ENCODE results near the gene NUDT12. TPM values are rescaled to one million over a fixed set of nuclear protein-coding genes. Genes with fewer than 3 reads are reported as not detected.
A peak's percentile ranks its signal among the peaks of the same experiment; 100 is the strongest.

NUDT12 gene
- total RNA-seq: 5.9 TPM
- long read RNA-seq, partial matches to known transcripts: 1 of 6 reads
- long read RNA-seq, other reads (novel, unspliced or antisense): 3 of 6 reads

DNA sequence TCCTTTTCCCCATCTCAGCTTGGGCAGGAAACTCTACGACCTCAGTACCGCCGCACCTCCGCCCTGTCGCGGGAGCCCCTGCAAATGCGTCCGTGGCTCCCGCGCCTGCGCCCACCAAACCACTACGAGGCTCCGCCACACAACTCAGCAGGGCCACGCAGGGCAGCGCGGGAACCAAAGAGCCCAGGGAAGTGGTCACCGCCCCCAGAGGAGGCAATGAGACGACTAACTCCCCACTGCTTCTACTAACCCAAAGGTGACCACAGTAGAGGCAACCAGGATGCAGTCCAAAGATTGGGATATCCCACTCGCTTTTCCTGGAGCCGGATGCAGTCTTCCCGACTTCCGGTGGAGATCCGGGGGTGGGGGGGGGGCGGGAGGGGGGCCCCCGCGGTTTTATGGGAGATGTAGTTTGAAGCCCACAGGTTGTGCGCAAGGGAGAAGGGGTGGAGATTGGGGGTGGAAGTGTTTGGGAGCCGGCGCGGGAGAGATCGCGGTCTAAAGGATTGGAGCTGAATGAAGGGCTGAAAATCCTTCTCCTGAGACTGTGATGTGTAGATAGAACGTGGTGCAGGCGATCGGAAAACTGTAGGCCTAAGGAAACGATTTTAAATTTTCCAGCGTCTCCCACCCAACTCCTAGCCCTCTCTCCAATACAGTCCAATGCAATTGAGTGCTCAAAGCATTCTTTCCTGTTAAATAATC, at the start of gene NUDT12:
Gene NUDT12, minus strand, starts transcription at position 337 of the 705 bp plus-strand sequence. CDS start 2,541 bp downstream, outside the sequence.
- peak; percentile 90 for DNase-seq (ENCODE audit: low spot score)

DNA sequence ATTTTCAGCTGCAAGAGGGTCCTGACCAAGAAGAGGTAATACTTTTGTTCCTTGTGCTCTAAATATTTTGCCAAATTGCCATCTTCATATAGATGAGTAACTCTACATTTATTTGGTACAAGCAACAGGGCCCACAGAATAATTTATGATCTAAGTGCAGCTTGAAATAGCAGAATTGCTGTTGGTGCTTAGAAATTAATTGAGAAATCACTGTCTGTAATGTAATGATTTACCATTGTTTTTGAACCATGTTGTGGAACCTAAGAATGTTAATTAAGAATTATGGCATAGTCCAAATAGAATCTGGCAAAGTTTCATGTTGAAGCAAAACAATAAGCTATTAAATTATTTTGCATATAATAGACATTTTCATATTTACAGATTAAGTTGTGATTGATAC, 44.8 kb upstream of the NUDT12 start:
- no peak for DNase-seq (ENCODE audit: low spot score)

DNA sequence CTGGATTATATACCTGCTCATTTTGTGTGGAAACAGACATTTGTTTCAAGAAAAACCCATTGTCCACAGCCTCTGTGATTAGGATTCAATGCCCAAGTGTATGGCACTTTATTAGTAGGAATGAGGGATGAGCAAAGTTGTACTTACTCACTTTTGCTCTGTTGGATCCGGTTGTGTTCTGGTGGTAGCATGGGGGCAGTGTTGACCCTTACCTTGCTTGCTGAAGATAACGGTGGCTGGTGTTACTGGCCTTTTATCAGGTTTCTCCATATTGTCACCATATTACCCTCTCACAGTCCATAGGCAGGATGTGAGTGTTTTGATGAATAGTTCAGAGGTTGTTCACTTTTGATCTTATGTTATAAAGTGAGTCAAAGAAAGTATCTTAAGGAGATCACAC, 42.7 kb upstream of the NUDT12 start:
- DNase-seq (ENCODE audit: low spot score): no peak

DNA sequence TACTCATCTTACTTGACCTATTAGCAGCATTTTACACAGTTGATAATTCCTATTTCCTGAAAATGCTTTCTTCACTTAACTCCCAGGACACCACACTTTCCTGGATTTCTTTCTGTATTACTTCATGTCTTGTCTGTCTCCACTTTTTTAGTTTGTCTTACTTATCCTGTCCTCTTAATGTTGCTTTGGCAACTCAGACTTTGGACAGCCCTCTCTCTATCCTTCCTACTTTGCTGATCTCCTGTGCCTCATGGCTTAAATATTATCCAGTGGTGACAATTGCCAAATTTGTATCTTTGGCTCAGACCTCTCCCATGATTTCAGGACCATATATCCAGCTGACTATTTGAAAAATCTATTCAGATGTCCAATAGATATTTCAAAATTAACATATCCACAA, 39.8 kb upstream of the NUDT12 start:
- DNase-seq (ENCODE audit: low spot score): no peak

DNA sequence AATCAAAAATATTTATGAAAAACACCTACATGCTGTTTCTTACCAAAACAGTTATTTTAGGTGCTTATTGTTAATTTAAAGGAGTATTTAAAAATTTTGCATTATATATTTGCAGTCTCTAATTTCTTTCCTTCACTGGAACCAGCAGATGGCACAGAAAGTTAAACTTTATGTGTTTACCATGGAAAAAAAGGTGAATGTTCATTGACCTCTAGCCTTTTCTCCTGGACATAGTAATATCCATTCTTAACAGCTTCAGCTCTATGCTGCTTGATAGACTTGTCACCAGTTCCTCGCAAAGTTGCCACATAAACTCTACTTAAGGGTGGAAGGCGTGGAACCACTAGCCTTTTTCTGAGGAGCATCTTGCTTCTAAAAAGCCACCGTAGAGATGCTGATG, 38.7 kb upstream of the NUDT12 start:
- no peak for DNase-seq (ENCODE audit: low spot score)

DNA sequence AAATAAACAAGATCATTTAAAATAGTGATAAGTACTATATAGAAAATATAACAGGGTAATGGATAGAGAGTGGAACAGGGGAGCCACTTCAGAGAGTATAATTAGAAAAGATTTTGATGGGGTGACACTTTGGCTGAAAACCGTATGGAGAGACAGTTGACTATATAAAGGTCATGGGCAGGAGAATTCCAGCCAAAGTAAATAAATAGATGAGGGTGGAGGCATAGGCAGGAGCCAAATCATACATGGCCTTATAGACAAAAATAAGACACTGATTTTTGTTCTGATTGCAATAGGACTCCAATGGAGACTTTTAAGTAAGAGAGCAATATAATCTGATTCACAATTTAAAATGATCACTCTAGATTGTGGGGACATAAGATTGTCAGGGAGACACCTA, 37.5 kb upstream of the NUDT12 start:
- DNase-seq (ENCODE audit: low spot score): no peak

DNA sequence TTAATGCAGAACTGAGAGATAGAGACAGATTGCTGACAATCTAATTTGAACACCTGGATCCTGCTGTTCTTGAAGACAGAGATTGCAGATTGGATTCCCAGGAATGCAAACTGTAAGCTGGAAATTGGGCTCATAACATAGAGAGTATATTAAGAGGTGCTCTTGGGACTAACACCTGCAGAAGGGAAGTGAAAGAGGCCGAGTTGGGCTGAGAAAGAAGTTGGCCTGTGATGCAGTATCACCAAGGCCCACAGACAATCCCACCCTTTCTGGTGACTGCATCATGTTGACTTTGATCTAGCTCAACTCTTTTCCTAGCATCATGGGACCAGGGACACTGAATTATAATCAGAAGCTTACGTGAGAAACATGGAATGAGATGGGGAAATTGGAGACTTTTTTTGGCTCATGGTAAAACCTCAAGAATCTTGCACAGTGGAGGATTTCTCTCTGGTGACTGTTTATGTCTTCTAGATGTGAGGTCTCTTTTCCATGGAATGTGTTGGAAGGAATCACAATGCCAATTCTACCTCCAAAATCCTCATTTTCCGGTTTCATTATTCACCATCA, 36.5 kb upstream of the NUDT12 start:
- DNase-seq (ENCODE audit: low spot score): no peak

DNA sequence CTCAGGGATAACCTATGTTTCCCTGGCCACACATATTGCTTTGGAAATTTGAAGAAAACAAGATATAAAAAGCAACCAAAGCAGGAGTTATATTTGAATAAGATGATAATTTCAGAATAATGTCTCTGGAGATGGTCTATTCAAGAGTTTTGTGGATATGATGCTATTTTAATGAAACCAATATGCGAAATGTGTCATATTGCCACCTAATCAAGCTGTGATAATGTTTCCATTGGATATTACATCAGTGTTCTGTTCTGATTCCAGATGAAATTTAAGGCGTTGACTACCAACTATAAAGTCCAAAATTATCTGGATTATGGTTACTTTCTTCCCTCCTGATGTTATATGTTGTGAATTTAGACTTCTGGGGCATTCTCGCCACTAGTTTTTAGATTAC, 27.6 kb upstream of the NUDT12 start:
- DNase-seq (ENCODE audit: low spot score): no peak

DNA sequence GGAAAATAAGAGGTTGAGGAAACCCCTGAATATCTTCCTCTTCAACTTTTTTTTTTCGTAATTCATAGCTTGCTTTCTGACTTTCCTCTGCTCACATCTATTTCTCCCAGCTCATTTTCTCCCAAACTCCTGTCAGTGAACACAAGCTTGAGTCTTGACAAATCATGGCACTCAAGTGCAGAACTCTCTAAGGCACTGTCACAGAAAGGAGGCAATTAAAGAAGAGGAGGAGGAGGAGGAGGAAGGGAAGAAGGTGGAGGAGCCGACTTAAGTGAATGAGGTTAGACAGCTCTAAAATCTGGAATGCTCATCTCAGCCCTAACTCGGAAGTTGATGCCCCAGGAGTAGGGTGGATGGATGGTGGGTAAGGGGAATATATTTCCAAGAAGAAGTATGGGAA, 27.2 kb upstream of the NUDT12 start:
- no peak for DNase-seq (ENCODE audit: low spot score)

DNA sequence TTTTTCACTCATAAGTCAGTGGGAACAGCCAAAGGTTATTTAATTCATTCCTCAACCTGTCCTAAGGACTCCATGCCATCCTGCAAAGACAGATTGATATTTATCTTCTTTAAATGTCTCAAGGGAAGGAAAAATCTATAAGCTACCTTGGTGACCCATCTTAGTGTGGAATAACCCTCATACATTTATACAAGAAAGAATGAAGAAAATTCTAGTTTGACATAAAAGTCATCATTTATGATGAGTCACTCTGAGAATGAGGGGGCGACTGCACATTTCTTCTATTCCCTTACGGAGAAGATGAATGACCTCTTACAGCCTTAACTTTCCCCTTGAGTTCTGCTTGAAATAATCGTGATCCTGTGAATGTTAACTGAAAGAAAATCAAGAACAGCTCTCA, 26.8 kb upstream of the NUDT12 start:
- no peak for DNase-seq (ENCODE audit: low spot score)

DNA sequence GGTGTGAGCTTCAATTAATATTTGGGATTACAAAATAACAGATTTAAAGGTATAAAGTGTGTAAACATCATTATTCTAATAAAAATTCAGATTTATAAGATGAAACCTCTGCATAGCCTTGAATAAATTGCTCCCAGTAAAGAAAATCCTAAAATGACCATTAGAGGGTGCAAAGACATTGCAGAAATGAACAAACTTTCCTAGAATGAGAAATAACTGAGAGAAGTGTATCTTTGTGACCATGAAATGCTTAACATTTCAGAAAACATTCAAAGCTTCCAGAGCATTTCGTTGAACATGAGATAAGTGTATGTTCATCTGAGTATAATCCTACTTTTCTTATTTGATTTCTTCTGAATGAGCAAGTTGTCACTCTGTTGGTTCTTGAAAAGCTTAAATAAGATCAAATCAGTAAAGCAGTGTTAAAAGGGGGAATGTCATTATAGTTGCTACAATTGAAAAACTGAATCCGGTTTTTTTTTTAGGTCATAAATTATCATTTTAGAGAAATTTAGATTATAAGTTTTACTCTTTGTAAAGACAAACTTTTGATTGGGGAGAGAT, 24.7 kb upstream of the NUDT12 start:
- no peak for DNase-seq (ENCODE audit: low spot score)

DNA sequence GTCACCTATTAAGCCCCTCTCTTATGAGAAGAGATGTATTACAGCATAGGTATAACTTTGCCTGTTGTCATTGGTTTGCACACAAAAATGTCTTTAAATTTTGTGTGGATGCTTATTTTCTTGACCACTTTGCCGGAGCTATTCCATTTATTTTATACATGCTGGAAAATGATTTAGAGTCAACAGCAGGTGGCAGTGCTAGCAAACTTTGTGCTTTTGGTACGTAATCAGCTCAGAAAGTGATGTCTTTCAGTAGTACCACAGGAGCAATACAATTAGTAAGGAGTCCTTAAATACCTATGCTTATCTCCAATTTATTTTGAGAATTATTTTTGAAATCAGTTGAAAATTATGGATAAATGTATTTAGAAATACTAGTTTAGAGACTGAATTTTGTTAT, 19.8 kb upstream of the NUDT12 start:
- no peak for DNase-seq (ENCODE audit: low spot score)

DNA sequence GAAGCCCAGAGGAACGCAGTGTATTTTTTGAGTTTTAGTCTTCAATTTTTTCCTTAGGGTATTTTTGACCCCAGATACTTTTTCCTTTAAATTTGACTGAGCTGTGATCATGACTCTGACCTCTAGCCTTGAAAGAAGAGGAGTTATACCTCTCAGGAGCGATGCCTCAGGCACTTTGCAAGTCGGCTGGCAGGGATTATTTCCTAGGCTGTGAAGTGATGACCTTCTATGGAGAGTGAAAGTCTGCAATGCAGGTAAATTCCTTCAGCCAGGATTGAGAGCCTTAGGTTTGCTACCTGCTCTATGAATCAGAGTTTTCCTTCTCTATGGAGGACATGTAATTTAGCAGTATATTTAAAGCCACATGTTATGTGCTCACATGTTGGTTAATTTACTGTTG, 10.8 kb upstream of the NUDT12 start:
- DNase-seq (ENCODE audit: low spot score): no peak

DNA sequence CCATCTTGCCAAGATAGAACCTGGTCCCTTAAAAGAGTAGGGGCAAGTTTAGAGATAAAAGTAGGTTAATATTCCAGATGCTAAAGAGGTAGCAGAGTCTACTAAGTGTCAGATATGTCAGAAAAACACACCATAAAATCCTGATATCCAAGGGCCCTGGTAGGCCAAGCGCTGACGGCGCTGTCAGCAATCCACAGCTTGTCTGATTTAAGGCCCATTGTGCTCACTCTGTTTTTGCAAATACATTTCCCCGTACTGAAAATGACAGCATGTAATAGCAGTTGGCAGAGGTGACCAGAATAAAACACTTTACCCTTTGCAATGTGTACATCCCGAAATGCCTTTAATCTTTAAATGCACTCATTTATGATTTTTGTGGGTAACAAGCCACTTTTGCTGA, 9.9 kb upstream of the NUDT12 start:
- no peak for DNase-seq (ENCODE audit: low spot score)

DNA sequence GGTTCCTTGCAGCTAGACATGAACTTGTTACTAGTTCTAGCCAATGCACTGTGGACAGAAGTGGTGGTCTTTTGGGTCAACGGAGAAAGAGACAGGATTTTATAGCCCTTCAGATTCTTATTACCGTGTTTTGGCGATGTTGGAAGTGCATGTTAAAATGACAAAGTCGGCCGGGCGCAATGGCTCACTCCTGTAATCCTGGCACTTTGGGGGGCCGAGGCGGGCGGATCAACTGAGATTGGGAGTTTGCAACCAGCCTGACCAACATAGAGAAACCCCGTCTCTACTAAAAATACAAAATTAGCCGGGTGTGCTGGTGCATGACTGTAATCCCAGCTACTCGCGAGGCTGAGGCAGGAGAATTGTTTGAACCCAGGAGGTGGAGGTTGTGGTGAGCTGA, 9.1 kb upstream of the NUDT12 start:
- no peak for DNase-seq (ENCODE audit: low spot score)

DNA sequence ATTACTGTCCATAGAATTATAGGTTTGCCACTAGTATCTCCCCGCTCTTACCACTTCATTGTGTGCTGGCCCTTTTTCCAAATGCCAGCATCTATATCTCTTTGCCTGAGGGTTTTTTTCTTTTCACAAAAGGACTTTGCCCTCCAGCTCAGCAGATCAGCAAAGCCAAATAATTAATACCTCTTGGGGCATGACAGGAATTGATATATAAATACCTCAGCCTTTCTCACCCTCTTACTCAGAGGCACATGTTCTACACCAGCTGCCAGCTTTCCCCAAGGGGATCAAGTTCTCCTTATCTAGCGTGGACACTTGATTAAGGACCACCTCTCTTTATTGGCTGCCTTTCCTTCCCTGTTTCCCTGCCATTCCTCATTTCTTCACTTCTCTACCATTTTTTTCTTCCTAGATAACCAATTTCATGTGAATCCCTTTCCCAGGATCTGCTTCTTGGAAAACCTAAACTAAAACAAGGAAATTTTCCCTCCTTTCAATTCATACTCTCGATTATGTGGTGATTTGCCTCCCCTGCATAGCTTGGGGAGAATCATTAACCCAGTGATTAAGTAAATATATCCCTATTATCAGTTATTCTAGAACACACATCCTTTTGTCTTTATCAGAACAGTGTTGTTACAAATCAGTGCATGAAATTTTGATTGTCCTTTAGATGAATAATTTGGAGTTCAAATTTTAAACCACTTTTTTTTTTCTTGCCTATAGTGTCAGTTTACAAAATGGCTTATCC, 6.9 kb upstream of the NUDT12 start:
- no peak for DNase-seq (ENCODE audit: low spot score)

DNA sequence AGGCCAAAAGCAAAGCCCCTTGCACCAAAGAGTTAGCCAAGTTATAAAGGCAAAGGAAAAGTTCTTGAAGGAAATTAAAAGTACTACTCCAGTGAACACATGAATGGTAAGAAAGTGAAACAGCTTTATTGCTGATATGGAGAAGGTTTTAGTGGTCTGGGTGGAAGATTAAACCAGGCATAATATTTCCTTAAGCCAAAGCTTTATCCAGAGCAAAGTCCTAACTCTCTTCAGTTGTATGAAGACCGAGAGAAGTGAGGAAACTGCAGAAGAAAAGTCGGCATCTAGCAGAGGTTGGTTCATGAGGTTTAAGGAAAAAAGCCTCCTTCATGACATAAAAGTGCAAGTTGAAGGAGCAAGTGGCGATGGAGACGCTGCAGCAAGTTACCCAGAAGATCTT, 3.1 kb upstream of the NUDT12 start:
- DNase-seq (ENCODE audit: low spot score): no peak

DNA sequence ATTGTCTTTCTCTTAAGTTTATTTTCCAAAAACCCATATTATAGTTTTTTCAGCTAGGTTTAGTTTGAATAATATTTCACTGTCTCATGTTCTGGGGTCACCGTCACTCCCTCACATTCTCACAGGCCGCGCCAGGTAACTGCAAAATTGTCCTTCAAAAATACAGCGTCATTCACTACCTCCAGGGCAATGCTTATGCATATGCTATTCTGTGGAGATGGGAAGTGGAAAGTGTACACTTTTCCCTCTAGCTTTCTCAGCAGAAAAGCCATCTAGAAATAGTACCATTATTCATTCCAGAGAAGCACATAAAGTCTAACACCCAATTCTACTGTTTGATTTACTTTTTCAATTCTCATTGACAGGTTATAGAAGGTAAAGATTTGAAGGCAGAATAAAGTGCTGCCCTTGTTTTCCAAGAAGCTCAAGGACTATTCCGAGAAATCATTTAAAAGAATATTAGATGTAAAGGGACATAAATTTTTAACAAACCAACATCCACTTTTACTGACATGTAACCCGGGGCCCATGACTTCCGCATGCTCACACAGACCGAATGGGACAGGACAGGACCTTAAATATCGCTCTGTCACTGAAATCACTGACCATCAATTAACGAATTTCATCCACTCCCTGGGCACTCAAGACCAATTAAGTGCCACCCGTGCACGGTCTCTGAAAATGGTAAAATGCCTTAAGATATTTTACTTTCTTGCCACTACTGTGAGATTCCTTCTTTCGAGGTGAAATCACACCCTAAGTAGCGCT, 720 bp downstream of the NUDT12 start:
- DNase-seq (ENCODE audit: low spot score): no peak

DNA sequence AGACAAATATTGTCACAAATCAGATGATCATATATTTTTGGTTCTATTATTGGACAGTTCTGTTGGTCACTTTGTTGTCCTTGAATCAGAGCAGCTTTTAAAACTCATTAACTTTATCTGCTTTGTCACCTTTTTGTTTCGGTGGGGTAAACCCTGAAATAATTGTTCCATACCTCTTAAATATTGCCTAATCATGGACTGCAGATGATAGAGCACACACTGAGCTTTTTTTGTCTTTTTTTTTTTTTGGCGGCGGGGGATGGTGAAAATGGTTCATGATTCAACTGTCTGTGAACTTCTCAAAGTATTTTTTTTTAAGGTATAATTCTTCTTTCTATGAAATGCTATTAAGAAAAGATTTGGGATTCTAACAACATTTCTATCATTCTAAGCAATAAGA, 1.8 kb downstream of the NUDT12 start:
- no peak for DNase-seq (ENCODE audit: low spot score)

DNA sequence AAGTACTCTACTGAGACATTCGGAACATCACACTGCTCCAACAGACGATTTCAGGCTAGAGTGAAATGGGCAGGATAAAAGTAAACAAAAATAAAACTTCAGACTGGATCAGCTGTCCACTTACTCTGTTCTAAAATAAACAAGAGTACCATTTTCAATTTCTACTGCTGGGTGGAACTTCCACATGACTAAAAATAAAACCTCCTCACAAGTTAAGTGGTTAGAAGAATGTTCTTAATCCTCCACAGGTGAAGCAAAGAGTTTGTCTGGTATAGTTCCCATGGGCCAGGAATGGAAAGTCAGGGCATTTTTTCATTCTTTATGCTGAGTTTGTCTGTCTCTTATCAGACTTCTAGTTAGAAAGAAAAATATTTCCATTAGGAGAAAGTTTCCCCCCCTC, 15.7 kb downstream of the NUDT12 start:
- no peak for DNase-seq (ENCODE audit: low spot score)

DNA sequence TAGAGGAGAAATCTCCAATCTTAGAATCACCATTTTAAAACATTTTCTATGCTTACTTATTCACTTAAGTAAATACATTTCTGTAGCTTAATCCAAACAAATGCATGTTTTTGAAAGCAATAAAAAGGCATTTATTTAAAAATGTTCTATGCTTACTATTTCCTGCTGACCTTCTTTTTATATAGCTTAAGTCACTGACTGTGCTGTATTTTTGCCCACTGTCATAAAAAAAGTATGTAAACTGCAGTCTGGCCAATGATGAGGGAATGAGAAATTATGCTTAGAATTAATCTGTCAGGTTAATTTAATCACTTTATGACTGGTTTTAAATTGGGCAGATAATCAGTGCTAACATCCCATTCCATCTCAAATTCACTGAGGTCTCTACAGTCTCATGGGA, 20.1 kb downstream of the NUDT12 start:
- no peak for DNase-seq (ENCODE audit: low spot score)

DNA sequence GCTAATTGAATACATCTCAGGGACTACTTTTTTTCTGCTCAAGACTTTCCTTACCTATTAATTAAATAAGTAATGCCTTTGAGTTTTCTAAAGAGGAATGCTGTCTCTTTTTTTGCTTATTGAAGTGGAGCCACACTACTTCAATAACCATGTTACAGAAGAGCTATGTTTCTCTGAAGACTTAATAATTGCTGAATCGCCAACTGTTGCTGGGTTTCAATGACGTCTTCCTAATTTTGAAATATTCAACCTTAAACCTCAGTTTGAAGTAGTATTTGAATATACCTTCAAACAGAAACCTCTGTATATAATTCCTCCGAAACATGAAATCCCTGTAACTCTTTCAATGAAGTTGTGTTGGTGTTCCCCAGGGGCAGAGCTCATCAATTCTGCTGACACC, 21.0 kb downstream of the NUDT12 start:
- DNase-seq (ENCODE audit: low spot score): no peak

All from mesenteric fat pad (tissue), 1 donor.